ENCODE data around the gene MACROD2.
"Not testable (repeated sequence)": the region's sequence is repeated elsewhere in the genome, so short reads cannot be mapped to it uniquely, and the experiment has no call there.

The MACROD2 gene

GRCh38 chr20:14888134-14888533, 892.8 kb downstream of the MACROD2 start:
- no peak for DNase-seq

GRCh38 chr20:14889496-14890255, 894.4 kb downstream of the MACROD2 start:
- no peak for DNase-seq

- DNase-seq: no peak
Measured at GRCh38 chr20:14890713-14891112, 895.4 kb downstream of the MACROD2 start.

- no peak for DNase-seq
Measured at GRCh38 chr20:14892782-14893181, 897.5 kb downstream of the MACROD2 start.

GRCh38 chr20:14896569-14896968, 901.3 kb downstream of the MACROD2 start:
- no peak for DNase-seq

- DNase-seq: no peak
Measured at GRCh38 chr20:14897608-14898007, 902.3 kb downstream of the MACROD2 start.

GRCh38 chr20:14902432-14903089, 907.2 kb downstream of the MACROD2 start:
- no peak for DNase-seq

GRCh38 chr20:14906908-14907434, 911.7 kb downstream of the MACROD2 start:
- no peak for DNase-seq

- no peak for DNase-seq
Measured at GRCh38 chr20:14910126-14910525, 914.8 kb downstream of the MACROD2 start.

- DNase-seq: no peak
Measured at GRCh38 chr20:14913896-14914620, 918.7 kb downstream of the MACROD2 start.

- no peak for DNase-seq
Measured at GRCh38 chr20:14914633-14915032, 919.3 kb downstream of the MACROD2 start.

GRCh38 chr20:14915356-14915755, 920.0 kb downstream of the MACROD2 start:
- no peak for DNase-seq

GRCh38 chr20:14916360-14916920, 921.1 kb downstream of the MACROD2 start:
- no peak for DNase-seq

GRCh38 chr20:14918281-14918680, 923.0 kb downstream of the MACROD2 start:
- DNase-seq: no peak

GRCh38 chr20:14918976-14919375, 923.7 kb downstream of the MACROD2 start:
- no peak for DNase-seq

- no peak for DNase-seq
Measured at GRCh38 chr20:14919501-14920081, 924.3 kb downstream of the MACROD2 start.

- DNase-seq: no peak
Measured at GRCh38 chr20:14921513-14921912, 926.2 kb downstream of the MACROD2 start.

GRCh38 chr20:14922503-14923267, 927.4 kb downstream of the MACROD2 start:
- no peak for DNase-seq

- DNase-seq: no peak
Measured at GRCh38 chr20:14924433-14924832, 929.1 kb downstream of the MACROD2 start.

GRCh38 chr20:14925300-14925699, 930.0 kb downstream of the MACROD2 start:
- no peak for DNase-seq

- DNase-seq: not testable (repeated sequence)
Measured at GRCh38 chr20:14926436-14926835, 931.1 kb downstream of the MACROD2 start.

GRCh38 chr20:14928083-14928482, 932.8 kb downstream of the MACROD2 start:
- no peak for DNase-seq

Data from effector CD8-positive, alpha-beta T cell (primary cell).